ENCODE results near the gene VPS45.
A peak's percentile ranks its signal among the peaks of the same experiment; 100 is the strongest.
"Not testable (repeated sequence)": the region's sequence is repeated elsewhere in the genome, so short reads cannot be mapped to it uniquely, and the experiment has no call there.

VPS45 gene

DNA sequence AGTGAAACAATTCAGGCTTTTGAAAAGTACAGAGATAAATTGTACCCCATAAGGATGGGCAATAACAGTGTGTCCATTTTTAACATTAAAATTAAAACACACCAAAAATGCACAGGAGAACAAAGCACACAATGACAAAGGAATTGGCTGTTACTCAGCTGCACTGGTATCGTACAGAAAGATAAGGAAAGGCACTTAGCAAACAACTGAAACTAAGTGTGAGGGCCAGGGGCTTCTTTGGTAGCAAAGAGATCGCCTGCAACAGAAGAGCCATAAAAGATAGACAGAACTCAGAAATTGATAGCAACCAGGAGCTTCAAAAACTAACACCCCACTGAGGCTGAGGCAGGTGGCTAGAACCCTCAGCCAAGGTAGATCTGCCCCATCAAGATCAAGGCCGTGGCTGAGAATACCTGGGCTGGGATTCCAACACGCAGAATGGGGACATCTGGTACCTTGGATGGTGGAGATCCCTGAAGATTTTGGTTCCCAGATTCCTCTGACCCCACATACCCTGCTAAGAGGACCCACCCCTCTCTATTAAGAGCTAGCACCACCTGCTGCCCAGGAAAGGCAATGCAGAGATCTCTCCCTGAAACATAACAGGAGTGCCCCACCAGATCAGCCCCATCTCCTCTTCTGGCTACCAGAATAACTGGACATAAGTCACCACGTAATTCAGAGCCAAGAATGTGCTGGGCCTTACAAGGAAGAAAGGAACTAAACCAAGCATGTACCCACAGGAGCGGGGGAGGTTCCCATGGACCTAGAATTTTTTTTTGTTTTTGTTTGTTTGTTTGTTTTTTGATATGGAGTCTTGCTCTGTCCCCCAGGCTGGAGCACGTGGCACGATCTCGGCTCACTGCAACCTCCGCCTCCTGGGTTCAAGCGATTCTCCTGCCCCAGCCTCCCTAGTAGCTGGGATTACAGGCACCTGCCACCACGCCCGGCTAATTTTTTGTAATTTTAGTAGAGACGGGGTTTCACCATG lies 98.3 kb downstream of the VPS45 start:
- no peak overlapping the region for H3K4me3 Mint-ChIP-seq
- H3K9me3 Mint-ChIP-seq = no peaks in the 10 kb centered on the region
- H3K27me3 Mint-ChIP-seq = no peaks in the 10 kb centered on the region
- peak; percentile 64 for DNase-seq
- no peak overlapping the region for H3K27ac Mint-ChIP-seq
- no peaks in the 10 kb centered on the region for H3K36me3 Mint-ChIP-seq (ENCODE audit: low read depth)
- peaks cover 25% of the 10 kb centered on the region for H3K4me1 Mint-ChIP-seq (ENCODE audit: low read depth)

DNA sequence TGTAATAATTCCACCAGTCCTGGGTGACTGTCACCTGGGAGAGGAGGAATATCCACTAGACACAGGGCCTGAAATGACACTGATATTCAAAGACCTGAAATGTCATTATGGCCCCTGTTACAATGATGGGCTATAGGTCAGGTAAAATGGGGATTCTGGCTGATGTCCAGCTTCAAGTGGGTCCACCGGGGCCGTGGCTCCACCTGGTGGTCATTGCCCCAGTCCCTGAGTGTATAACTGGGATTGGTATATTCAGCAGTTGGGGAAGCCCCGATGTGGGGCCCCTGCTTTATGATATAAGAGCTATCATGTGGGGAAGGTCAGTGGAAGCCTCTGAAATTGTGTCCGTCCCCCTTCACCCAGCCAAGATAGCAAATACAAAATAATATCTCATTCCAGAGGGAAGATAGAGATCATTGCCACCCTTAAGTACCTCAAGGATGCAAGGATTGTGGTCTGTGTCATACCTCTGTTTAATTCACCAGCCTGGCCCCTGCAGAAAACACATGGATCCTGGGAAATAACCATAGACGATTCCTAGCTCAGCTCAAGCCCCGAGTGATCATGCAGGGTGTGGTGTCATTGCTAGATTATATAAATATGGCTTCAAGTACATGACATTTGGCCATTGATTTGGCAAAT lies 101.5 kb downstream of the VPS45 start:
- Mint-ChIP-seq H3K4me3 (no peak overlapping the region), H3K36me3 (ENCODE audit: low read depth) (no peaks in the 10 kb centered on the region), H3K4me1 (ENCODE audit: low read depth) (no peaks in the 10 kb centered on the region), H3K27ac (no peak overlapping the region), H3K27me3 (no peaks in the 10 kb centered on the region), H3K9me3 (no peaks in the 10 kb centered on the region)
- DNase-seq = peak; percentile 59

DNA sequence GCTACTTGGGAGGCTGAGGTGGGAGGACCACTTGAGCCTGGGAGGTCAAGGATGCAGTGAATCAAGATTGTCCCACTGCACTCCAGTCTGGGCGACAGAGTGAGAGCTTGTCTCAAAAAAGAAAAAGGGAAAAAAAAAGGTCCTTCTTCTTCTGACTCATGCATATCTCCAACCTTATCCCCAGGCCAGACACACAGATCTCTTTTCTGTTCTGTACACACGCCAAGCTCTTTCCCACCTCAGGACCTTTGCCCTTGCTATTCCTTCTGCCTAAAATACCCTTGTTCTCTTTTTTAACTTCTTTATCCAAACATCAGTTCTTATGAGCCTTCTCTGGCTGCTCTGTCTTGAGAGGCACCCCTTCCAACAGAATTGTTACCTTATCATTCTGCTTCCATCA lies 104.2 kb downstream of the VPS45 start:
- Mint-ChIP-seq H3K4me3 (no peak overlapping the region), H3K9me3 (no peaks in the 10 kb centered on the region), H3K27me3 (no peaks in the 10 kb centered on the region), H3K36me3 (ENCODE audit: low read depth) (no peaks in the 10 kb centered on the region), H3K27ac (no peak overlapping the region), H3K4me1 (ENCODE audit: low read depth) (no peaks in the 10 kb centered on the region)
- DNase-seq = no peak

DNA sequence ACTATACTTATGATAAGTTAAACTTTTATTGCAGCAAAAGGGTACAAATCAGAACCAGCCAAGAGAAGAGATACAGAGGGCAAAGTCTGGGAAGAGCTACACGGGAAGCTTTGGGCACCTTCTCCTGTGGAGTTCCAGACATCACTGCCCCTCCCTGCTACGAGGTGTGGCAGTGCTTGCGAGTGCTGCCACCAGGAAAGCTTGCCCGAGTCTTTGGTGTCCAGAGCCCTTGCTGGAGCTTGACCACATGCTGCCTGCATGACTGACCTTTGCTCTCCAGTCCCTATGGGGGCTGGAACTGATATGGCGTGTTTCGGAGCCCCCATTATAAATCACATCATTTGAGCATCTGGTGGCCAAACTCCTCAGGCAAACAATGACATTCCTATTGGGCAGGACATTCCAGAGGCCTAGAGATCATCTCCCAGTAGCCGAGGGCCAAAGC lies 105.6 kb downstream of the VPS45 start:
- H3K9me3 Mint-ChIP-seq = no peaks in the 10 kb centered on the region
- DNase-seq = no peak
- H3K4me3 Mint-ChIP-seq = no peak overlapping the region
- H3K27me3 Mint-ChIP-seq = no peaks in the 10 kb centered on the region
- no peaks in the 10 kb centered on the region for H3K36me3 Mint-ChIP-seq (ENCODE audit: low read depth)
- H3K4me1 Mint-ChIP-seq (ENCODE audit: low read depth) = no peaks in the 10 kb centered on the region
- no peak overlapping the region for H3K27ac Mint-ChIP-seq

DNA sequence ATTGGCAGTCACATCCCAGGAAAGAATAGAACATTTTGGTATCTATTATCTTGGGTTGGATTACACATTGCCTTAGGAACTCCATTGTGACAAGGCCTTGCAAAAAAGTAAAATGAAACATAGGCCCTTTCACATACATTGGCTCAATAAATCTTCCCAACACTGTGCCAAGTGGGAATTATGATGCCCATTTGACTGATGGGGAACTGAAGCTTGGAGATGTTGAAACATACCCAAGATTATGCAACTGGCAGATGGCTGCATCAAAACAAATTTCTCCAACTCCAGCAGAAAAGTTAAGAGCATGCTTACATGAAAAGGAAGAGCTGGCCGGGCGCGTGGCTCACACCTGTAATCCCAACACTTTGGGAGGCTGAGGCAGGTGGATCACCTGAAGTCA lies 109.0 kb downstream of the VPS45 start:
- DNase-seq = no peak
- H3K27ac Mint-ChIP-seq = no peak overlapping the region
- no peak overlapping the region for H3K4me3 Mint-ChIP-seq
- no peaks in the 10 kb centered on the region for H3K27me3 Mint-ChIP-seq
- no peaks in the 10 kb centered on the region for H3K9me3 Mint-ChIP-seq
- no peaks in the 10 kb centered on the region for H3K4me1 Mint-ChIP-seq (ENCODE audit: low read depth)
- no peaks in the 10 kb centered on the region for H3K36me3 Mint-ChIP-seq (ENCODE audit: low read depth)

DNA sequence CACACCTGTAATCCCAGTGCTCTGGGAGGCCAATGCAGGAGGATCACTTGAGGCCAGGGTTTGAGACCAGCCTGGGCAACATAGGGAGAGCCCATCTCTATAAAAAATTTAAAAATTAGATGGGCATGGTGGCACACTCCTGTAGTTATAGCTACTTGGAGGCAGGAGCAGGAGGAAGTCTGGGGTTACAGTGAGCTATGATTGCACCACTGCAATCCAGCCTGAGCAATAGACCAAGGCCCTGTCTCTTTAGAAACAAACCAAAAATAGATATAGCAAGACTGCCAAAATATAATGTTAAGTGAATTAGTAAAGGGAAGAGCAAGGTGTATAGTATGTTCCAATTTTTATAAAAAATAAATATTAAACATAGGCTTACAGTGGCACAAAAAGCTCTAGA lies 111.0 kb downstream of the VPS45 start:
- Mint-ChIP-seq H3K36me3 (ENCODE audit: low read depth) (no peaks in the 10 kb centered on the region), H3K27me3 (no peaks in the 10 kb centered on the region), H3K9me3 (no peaks in the 10 kb centered on the region), H3K27ac (no peak overlapping the region), H3K4me1 (ENCODE audit: low read depth) (no peaks in the 10 kb centered on the region), H3K4me3 (no peak overlapping the region)
- DNase-seq = no peak

DNA sequence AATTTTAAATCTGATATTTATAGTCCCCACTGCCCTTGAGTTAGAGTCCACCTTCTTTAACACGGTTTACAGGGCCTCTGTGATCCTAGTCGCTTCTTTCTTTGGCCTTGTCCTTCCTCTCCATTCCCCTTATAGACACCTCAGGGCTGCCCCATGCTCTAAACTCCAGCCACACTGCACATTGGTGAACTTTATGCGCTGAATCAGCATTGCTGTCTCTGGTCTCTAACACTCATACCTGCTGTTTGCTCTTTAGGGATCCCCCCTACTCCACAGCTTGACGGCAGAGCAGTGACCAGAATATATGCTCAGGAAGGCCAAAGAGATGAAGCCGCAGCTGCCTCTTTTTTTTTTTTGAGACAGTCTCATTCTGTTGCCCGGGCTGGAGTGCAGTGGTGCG lies 112.3 kb downstream of the VPS45 start:
- H3K4me1 Mint-ChIP-seq (ENCODE audit: low read depth) = no peaks in the 10 kb centered on the region
- H3K27me3 Mint-ChIP-seq = no peaks in the 10 kb centered on the region
- H3K36me3 Mint-ChIP-seq (ENCODE audit: low read depth) = no peaks in the 10 kb centered on the region
- H3K4me3 Mint-ChIP-seq = no peak overlapping the region
- H3K27ac Mint-ChIP-seq = no peak overlapping the region
- H3K9me3 Mint-ChIP-seq = no peaks in the 10 kb centered on the region
- DNase-seq = no peak

DNA sequence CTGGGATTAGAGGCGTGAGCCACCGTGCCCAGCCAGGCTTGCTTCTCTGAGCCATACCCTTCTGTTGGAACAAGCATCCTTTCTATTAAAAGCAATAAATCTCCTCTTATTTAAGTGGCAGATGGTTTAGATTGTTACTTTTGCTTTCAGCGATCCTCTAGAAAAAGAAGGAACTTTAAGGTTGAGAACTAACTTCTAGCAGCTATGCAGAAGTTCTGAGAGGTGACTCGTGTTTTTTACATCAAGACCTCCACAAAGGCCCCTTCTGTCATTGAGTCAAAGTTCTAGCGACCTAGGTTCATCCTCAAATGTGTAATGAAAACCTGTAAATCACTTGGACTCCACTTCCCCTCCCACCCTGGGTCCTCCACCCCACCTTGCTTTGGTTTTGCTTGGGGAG lies 112.9 kb downstream of the VPS45 start:
- no peaks in the 10 kb centered on the region for H3K36me3 Mint-ChIP-seq (ENCODE audit: low read depth)
- no peak overlapping the region for H3K4me3 Mint-ChIP-seq
- no peak for DNase-seq
- no peaks in the 10 kb centered on the region for H3K4me1 Mint-ChIP-seq (ENCODE audit: low read depth)
- H3K27me3 Mint-ChIP-seq = no peaks in the 10 kb centered on the region
- no peak overlapping the region for H3K27ac Mint-ChIP-seq
- no peaks in the 10 kb centered on the region for H3K9me3 Mint-ChIP-seq

DNA sequence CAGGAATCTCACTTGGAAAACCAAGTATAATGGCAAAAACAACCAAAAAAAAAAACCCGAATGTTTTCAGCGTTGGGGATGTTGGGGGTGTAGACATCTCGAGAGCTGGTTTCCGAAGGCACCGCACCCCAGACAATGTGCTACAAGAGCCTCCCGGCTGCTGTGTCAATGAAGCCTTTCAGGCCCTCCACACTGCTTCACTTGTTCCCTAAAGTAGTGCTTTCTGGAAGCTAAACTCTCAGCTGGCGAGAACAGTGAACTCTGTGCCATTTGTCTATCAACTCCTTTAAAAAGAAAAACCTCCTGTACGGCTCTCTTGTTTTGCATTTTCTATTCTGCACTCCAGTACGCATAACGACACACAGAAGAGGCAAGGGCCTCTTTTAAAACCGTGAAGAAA lies 114.7 kb downstream of the VPS45 start:
- no peaks in the 10 kb centered on the region for H3K27me3 Mint-ChIP-seq
- peaks cover 5% of the 10 kb centered on the region for H3K4me1 Mint-ChIP-seq (ENCODE audit: low read depth)
- H3K27ac Mint-ChIP-seq = no peak overlapping the region
- no peaks in the 10 kb centered on the region for H3K36me3 Mint-ChIP-seq (ENCODE audit: low read depth)
- no peak for DNase-seq
- no peak overlapping the region for H3K4me3 Mint-ChIP-seq
- H3K9me3 Mint-ChIP-seq = no peaks in the 10 kb centered on the region

DNA sequence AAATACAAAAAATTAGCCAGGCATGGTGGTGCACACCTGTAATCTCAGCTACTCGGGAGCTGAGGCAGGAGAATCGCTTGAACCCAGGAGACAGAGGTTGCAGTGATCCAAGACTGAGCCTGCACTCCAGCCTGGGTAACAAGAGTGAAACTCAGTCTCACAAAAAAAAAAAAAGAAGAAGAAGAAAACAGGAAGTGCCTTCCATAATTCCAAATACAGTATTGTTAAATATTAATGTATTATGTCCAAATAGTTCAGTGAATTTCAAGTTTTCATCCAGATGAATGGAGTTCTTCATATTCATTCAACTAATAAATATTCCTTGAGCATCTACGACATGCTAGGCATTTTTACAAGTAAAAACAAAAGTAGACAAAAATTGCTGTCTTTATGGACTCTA lies 115.5 kb downstream of the VPS45 start:
- Mint-ChIP-seq H3K9me3 (no peaks in the 10 kb centered on the region), H3K27me3 (no peaks in the 10 kb centered on the region), H3K4me3 (no peak overlapping the region), H3K36me3 (ENCODE audit: low read depth) (no peaks in the 10 kb centered on the region), H3K27ac (no peak overlapping the region), H3K4me1 (ENCODE audit: low read depth) (peaks cover 12% of the 10 kb centered on the region)
- DNase-seq = no peak

DNA sequence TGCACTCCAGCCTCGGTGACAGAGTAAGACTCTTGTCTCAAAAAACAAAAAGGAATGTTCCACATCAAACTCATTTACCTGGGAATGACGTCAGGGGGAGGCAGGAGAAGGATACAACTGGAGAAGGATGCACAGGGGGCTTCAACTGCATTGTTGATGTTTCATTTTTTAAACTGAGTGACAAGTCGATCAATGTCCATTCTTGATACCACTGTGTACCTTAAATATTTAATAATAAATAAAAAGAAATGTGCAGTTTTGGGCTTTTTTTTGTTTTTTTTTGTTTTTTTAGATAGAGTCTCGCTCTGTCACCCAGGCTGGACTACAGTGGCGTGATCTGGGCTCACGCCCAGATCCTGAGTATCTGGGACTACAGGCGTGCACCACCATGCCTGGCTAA lies 117.9 kb downstream of the VPS45 start:
- Mint-ChIP-seq H3K27ac (no peak overlapping the region), H3K36me3 (ENCODE audit: low read depth) (no peaks in the 10 kb centered on the region), H3K27me3 (no peaks in the 10 kb centered on the region), H3K4me3 (no peak overlapping the region), H3K4me1 (ENCODE audit: low read depth) (peaks cover 12% of the 10 kb centered on the region), H3K9me3 (no peaks in the 10 kb centered on the region)
- DNase-seq = no peak

DNA sequence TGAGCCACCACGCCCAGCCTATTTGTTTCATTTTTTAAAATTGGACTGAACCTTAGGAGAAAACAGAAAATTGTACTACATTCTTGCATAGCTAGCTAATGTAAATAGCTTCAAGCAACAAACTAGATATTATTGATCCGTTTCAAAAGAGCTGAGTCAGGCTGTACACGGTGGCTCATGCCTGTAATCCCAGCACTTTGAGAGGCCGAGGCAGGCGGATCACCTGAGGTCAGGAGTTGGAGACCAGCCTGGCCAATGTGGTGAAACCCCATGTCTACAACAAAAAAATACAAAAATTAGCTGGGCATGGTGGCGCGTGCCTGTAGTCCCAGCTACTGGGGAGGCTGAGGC lies 118.8 kb downstream of the VPS45 start:
- H3K27ac Mint-ChIP-seq; H3K27me3 Mint-ChIP-seq; H3K36me3 Mint-ChIP-seq (ENCODE audit: low read depth); H3K9me3 Mint-ChIP-seq: not testable (repeated sequence)
- Mint-ChIP-seq H3K4me3 (peak overlapping the region; percentile 51), H3K4me1 (ENCODE audit: low read depth) (peaks cover 12% of the 10 kb centered on the region)
- peak; percentile 32 for DNase-seq

DNA sequence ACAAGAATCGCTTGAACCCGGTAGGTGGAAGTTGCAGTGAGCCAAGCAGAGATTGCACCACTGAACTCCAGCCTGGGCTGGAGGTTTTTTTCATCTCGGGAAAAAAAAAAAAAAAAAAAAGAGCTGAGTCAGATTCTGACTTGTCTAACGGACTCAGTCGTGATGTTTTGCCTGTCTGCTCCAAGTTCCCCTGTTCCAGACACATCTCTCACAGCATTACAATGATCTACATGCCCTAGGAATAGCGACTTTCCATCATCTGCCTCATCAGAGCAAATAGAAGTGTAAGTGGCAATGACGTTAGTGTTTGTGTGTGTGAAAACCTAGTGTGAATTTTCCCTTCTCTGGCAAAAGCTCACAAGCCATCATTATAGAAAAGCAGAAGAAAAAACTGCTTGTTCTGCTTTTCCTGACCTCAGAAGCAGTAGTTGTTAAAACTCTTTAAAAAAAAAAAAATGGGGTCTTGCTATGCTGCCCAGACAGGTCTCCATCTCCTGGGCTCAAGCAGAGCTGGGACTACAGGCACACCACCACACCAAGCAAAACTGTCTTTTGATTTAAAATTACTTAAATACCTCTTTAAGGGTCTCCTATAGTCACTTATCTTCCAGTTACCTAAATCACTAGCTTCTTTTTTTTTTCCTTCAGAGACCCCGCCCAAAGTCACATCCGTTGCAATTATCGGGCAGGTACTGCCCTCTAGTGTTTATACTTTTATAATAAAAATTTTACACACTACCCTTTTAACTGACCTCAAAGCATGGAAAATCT lies 119.4 kb downstream of the VPS45 start:
- DNase-seq = no peak
- H3K9me3 Mint-ChIP-seq = no peaks in the 10 kb centered on the region
- no peaks in the 10 kb centered on the region for H3K36me3 Mint-ChIP-seq (ENCODE audit: low read depth)
- H3K27me3 Mint-ChIP-seq = no peaks in the 10 kb centered on the region
- peaks cover 12% of the 10 kb centered on the region for H3K4me1 Mint-ChIP-seq (ENCODE audit: low read depth)
- H3K4me3 Mint-ChIP-seq = peak overlapping the region; percentile 51
- peak overlapping the region; percentile 38 for H3K27ac Mint-ChIP-seq

DNA sequence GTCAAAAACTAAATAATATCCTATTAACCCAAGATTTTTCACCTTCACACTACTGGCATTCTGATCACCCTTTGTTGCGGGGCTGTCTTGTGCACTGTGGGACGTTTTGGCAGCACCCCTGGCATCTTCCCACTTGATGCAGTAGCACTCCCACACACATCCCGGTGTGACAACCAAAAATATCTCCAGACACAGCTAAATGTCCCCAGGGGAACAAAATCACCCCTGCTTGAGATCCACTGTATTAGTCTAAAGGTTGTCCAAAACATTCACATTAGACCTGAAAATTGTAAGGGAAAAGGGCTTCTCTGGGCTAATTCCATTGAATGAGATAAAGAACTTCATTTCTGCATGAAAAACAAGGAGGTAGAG lies 120.0 kb downstream of the VPS45 start:
- H3K36me3 Mint-ChIP-seq (ENCODE audit: low read depth) = no peaks in the 10 kb centered on the region
- no peaks in the 10 kb centered on the region for H3K27me3 Mint-ChIP-seq
- H3K4me3 Mint-ChIP-seq = no peak overlapping the region
- H3K27ac Mint-ChIP-seq = no peak overlapping the region
- no peak for DNase-seq
- peaks cover 12% of the 10 kb centered on the region for H3K4me1 Mint-ChIP-seq (ENCODE audit: low read depth)
- no peaks in the 10 kb centered on the region for H3K9me3 Mint-ChIP-seq

DNA sequence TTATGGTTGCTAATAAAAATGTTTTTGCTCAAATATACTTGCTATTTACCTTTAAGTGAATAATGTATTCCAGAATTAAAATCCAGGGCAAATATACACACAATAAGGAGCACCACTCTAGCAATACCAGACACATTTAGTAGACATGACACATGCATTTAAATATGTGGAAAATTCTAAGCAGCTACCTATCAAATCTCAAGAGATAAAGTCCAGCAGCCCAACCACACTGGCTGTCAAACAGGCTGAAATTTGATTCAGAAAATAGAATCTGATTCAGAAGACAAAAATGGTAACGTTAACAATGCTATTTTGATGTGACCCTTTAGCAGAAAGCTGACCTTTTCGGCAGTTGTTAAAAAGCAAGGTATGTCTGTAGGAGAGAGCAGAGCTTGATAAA lies 124.4 kb downstream of the VPS45 start:
- Mint-ChIP-seq H3K27ac (no peak overlapping the region), H3K9me3 (no peaks in the 10 kb centered on the region), H3K36me3 (ENCODE audit: low read depth) (no peaks in the 10 kb centered on the region), H3K27me3 (no peaks in the 10 kb centered on the region), H3K4me3 (no peak overlapping the region), H3K4me1 (ENCODE audit: low read depth) (peaks cover 8% of the 10 kb centered on the region)
- DNase-seq = no peak

Measured in activated T-cell treated with anti-CD3 and anti-CD28 coated beads, Interleukin-2, amount 50 U/mL, for 24 hours (primary cell).